ENCODE measurements around the gene RFNG. TPM values are rescaled to one million over a fixed set of nuclear protein-coding genes. Genes with fewer than 3 reads are reported as not detected.

RFNG gene
- total and polyA plus RNA-seq, 2 of the 13 experiments (the other 11 are each of a cell fraction or from before 2014, with no cell fraction given) = 61.4 to 64.0 TPM

GRCh38 chr17:82056729-82057621 lies 5.4 kb upstream of the RFNG start (continued):
- TF ChIP-seq, protein P1, sequence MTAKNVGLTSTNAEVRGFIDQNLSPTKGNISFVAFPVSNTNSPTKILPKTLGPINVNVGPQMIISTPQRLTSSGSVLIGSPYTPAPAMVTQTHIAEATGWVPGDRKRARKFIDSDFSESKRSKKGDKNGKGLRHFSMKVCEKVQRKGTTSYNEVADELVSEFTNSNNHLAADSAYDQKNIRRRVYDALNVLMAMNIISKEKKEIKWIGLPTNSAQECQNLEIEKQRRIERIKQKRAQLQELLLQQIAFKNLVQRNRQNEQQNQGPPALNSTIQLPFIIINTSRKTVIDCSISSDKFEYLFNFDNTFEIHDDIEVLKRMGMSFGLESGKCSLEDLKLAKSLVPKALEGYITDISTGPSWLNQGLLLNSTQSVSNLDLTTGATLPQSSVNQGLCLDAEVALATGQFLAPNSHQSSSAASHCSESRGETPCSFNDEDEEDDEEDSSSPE (CRISPR knock-in tag; IDR thresholded peaks at IDR 0.05) = peak; percentile 65
- TF ChIP-seq ZBTB39 (CRISPR knock-in tag; IDR thresholded peaks at IDR 0.05) (0 out of 2 replicates have a peak, but pooled peaks have one; percentile 33), ZNF749 (CRISPR knock-in tag; IDR thresholded peaks at IDR 0.05; ENCODE audit: borderline replicate concordance) (no peak), MXD1 (CRISPR knock-in tag; IDR thresholded peaks at IDR 0.05) (no peak), JUND (CRISPR knock-in tag; IDR thresholded peaks at IDR 0.05) (no peak), JARID2 (CRISPR knock-in tag; IDR thresholded peaks at IDR 0.05; ENCODE audit: insufficient replicate concordance) (no peak), RXRB (CRISPR knock-in tag; IDR thresholded peaks at IDR 0.05; ENCODE audit: borderline replicate concordance) (peak; percentile 71), MLXIP (CRISPR knock-in tag; IDR thresholded peaks at IDR 0.05; ENCODE audit: borderline replicate concordance) (no peak), ZFY (CRISPR knock-in tag; IDR thresholded peaks at IDR 0.05) (peak; percentile 81), ZIK1 (CRISPR knock-in tag; IDR thresholded peaks at IDR 0.05; ENCODE audit: borderline replicate concordance, low read depth) (no peak), ZNF552 (CRISPR knock-in tag; IDR thresholded peaks at IDR 0.05; ENCODE audit: borderline replicate concordance) (no peak; the same call in none of the 2 replicates)
- TF ChIP-seq, protein P2, sequence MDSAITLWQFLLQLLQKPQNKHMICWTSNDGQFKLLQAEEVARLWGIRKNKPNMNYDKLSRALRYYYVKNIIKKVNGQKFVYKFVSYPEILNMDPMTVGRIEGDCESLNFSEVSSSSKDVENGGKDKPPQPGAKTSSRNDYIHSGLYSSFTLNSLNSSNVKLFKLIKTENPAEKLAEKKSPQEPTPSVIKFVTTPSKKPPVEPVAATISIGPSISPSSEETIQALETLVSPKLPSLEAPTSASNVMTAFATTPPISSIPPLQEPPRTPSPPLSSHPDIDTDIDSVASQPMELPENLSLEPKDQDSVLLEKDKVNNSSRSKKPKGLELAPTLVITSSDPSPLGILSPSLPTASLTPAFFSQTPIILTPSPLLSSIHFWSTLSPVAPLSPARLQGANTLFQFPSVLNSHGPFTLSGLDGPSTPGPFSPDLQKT (CRISPR knock-in tag; IDR thresholded peaks at IDR 0.05; ENCODE audit: borderline replicate concordance) = no peak
- TF ChIP-seq, protein P3, sequence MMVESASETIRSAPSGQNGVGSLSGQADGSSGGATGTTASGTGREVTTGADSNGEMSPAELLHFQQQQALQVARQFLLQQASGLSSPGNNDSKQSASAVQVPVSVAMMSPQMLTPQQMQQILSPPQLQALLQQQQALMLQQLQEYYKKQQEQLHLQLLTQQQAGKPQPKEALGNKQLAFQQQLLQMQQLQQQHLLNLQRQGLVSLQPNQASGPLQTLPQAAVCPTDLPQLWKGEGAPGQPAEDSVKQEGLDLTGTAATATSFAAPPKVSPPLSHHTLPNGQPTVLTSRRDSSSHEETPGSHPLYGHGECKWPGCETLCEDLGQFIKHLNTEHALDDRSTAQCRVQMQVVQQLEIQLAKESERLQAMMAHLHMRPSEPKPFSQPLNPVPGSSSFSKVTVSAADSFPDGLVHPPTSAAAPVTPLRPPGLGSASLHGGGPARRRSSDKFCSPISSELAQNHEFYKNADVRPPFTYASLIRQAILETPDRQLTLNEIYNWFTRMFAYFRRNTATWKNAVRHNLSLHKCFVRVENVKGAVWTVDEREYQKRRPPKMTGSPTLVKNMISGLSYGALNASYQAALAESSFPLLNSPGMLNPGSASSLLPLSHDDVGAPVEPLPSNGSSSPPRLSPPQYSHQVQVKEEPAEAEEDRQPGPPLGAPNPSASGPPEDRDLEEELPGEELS (CRISPR knock-in tag; IDR thresholded peaks at IDR 0.05) = peak; percentile 13; the same call in 1 of the 2 replicates
